Measurements from ENCODE around the gene HYAL2. TPM values are rescaled to one million over a fixed set of nuclear protein-coding genes. Genes with fewer than 3 reads are reported as not detected.

The HYAL2 gene
- polyA plus RNA-seq, 3 donors, result 18.3 to 25.8 (median 18.9) TPM

DNA sequence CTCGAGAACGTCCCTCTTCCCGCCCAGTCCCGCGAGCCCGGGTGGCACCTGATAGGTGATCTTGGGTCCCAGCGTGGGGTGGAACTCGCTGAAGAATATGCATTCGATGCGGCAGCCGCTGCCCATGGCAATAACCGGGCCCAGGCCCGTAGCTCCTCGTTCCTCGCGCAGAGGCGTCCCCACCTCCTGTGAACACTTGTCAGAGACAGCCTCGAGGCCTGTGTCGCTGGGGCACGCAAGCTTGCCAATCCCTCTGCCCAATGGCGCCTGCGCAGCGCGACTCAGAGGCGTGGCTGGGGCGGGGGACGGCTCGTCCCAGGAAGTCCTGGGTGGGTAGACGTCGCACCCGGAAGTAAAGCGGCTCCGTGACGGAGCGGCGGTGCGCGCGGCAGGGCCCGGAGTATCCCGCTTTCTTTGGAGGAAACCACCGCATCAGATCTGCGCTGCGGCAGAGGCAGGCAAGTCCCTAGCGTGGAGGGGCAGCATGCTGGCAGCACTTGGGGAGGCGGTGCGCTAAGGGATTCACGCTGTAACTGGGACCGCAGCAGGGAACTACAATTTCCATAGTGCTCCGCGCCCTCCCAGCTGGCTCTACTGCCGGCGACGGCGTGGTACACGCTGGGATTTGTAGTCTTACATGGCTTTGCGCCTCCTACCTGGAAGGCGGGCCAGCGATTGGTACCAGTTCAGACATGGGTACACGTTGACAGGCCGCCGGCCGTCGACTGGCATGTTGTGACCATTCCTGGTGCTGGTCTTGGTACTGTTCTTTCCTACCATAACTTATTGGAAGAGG lies 28.2 kb upstream of the HYAL2 start, which contains the start of the genes CYB561D2 and NPRL2:
TSS of gene CYB561D2 (plus strand) at position 336 of the 796 bp plus-strand sequence. CDS start 572 bp downstream, outside the sequence.
TSS of gene NPRL2 (minus strand) at position 249 of the 796 bp plus-strand sequence. CDS start at position 126, 123 bp downstream.
- Mint-ChIP-seq H3K9me3 (no peaks in the 10 kb centered on the region), H3K36me3 (peaks cover 35 to 46% of the 10 kb centered on the region in 2 donors), H3K27ac (peak within 1 kb of the TSS; percentile 95 to 99 (median 97)), H3K27me3 (ENCODE audit: low read depth in 3 of 3) (no peaks in the 10 kb centered on the region), H3K4me1 (peaks cover 59% of the 10 kb centered on the region), H3K4me3 (peak within 1 kb of the TSS; percentile 92 to 95)
- peaks cover 42 to 58% of the 10 kb centered on the region in 2 donors for H3K4me1 ChIP-seq (ENCODE audit: control insufficient read depth in 1 of 2, insufficient read depth in 2 of 2, low read length in 2 of 2)
- H2AFZ ChIP-seq (ENCODE audit: insufficient read depth, low read depth, low read length, poor library complexity, severe bottlenecking), result peak within 1 kb of the TSS; percentile 87
- H4K20me1 ChIP-seq (ENCODE audit: insufficient read depth, low read length), result peaks cover 57% of the 10 kb centered on the region
- peak within 1 kb of the TSS; percentile 79 to 93 (median 85) for H3K4me3 ChIP-seq (replicated peaks in 1 of 3; ENCODE audit: low read depth in 2 of 3, low read length in 3 of 3)
- intact Hi-C loops (cut with micrococcal nuclease), result loop anchor here (1.0 to 10.0 kb wide), 5 partner anchors 9 to 1044 kb away; partner anchors contain the start of genes CISH (in 1 of the 2), MON1A (in 1 of the 2), RBM15B (in 1 of the 2) and TMEM115 (in 1 of the 2)
- TF ChIP-seq CTCF (IDR thresholded peaks at IDR 0.05), result no peak
- H3K79me2 ChIP-seq (ENCODE audit: insufficient read depth, low read length), result peaks cover 61% of the 10 kb centered on the region
- H3K9ac ChIP-seq (ENCODE audit: insufficient read depth, low read length, poor library complexity, severe bottlenecking), result peak within 1 kb of the TSS; percentile 74
- no peaks in the 10 kb centered on the region for H3K27me3 ChIP-seq (ENCODE audit: control insufficient read depth in 2 of 2, insufficient read depth in 2 of 2, low read length in 2 of 2)
- WGBS (ENCODE audit: insufficient coverage), result under 1% methylated on average over 59 of the region's 64 CpGs
- peaks cover 40 to 47% of the 10 kb centered on the region in 2 donors for H3K36me3 ChIP-seq (replicated peaks in 1 of 2; ENCODE audit: control insufficient read depth in 1 of 2, insufficient read depth in 2 of 2, low read length in 2 of 2)
- H3K4me2 ChIP-seq (replicated peaks; ENCODE audit: extremely low read depth, low read length, poor library complexity, severe bottlenecking), result peak within 1 kb of the TSS; percentile 82
- peak; percentile 95 to 97 (median 96) for DNase-seq
- no peaks in the 10 kb centered on the region for H3K9me3 ChIP-seq (replicated peaks in 1 of 2; ENCODE audit: control insufficient read depth in 1 of 2, insufficient read depth in 1 of 2, low read length in 2 of 2)
- H3K27ac ChIP-seq (ENCODE audit: low read depth in 1 of 2, low read length in 2 of 2), result peak within 1 kb of the TSS; percentile 85 to 94

DNA sequence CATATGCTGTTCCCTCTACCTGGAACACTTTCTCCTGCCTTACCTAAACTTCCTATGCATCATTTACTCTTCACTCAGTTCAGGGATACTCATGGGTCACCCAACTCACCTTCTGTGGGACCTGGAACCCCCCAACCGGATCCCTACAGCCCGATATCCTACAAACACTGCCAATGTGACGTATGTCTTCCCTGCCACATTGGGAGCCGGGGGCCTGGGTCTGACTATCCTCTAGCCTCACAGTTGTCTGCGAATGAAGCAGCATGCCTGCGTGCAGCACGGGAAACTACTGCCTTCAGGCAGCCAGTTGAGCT lies 27.6 kb upstream of the HYAL2 start:
- Mint-ChIP-seq H3K4me1 (peaks cover 61% of the 10 kb centered on the region), H3K9me3 (no peaks in the 10 kb centered on the region), H3K4me3 (peak overlapping the region; percentile 92 to 95), H3K27me3 (ENCODE audit: low read depth in 3 of 3) (no peaks in the 10 kb centered on the region), H3K36me3 (peaks cover 30 to 41% of the 10 kb centered on the region in 2 donors), H3K27ac (peak overlapping the region; percentile 95 to 99 (median 97))
- WGBS (ENCODE audit: insufficient coverage), result 16% methylated on average over 7 of the region's 7 CpGs
- no peak for DNase-seq
- peak overlapping the region; percentile 74 for H3K9ac ChIP-seq (ENCODE audit: insufficient read depth, low read length, poor library complexity, severe bottlenecking)
- H3K9me3 ChIP-seq (replicated peaks in 1 of 2; ENCODE audit: control insufficient read depth in 1 of 2, insufficient read depth in 1 of 2, low read length in 2 of 2), result no peaks in the 10 kb centered on the region
- TF ChIP-seq CTCF (IDR thresholded peaks at IDR 0.05), result no peak
- H3K4me1 ChIP-seq (ENCODE audit: control insufficient read depth in 1 of 2, insufficient read depth in 2 of 2, low read length in 2 of 2), result peaks cover 44 to 61% of the 10 kb centered on the region in 2 donors
- peak overlapping the region; percentile 82 for H3K4me2 ChIP-seq (replicated peaks; ENCODE audit: extremely low read depth, low read length, poor library complexity, severe bottlenecking)
- peak overlapping the region; percentile 79 to 93 (median 85) for H3K4me3 ChIP-seq (replicated peaks in 1 of 3; ENCODE audit: low read depth in 2 of 3, low read length in 3 of 3)
- H2AFZ ChIP-seq (ENCODE audit: insufficient read depth, low read depth, low read length, poor library complexity, severe bottlenecking), result peak overlapping the region; percentile 87
- intact Hi-C loops (cut with micrococcal nuclease), result loop anchor here (5.0 to 10.0 kb wide), 3 partner anchors 262 to 1045 kb away; partner anchors contain the start of genes CISH (in 1 of the 2), MON1A (in 1 of the 2) and RBM15B (in 1 of the 2)
- no peaks in the 10 kb centered on the region for H3K27me3 ChIP-seq (ENCODE audit: control insufficient read depth in 2 of 2, insufficient read depth in 2 of 2, low read length in 2 of 2)
- H4K20me1 ChIP-seq (ENCODE audit: insufficient read depth, low read length), result peaks cover 54% of the 10 kb centered on the region
- peak overlapping the region; percentile 85 to 94 for H3K27ac ChIP-seq (ENCODE audit: low read depth in 1 of 2, low read length in 2 of 2)
- peaks cover 34 to 41% of the 10 kb centered on the region in 2 donors for H3K36me3 ChIP-seq (replicated peaks in 1 of 2; ENCODE audit: control insufficient read depth in 1 of 2, insufficient read depth in 2 of 2, low read length in 2 of 2)
- peaks cover 58% of the 10 kb centered on the region for H3K79me2 ChIP-seq (ENCODE audit: insufficient read depth, low read length)

Data from CD14-positive monocyte (primary cell).